HG02840 (cell line): ENCODE measurements around the gene SPATA25.

Experiments
- ATAC-seq: cut with Tn5 transposase; IDR thresholded peaks from one replicate; pipeline ENCODE4 v1.9.1; 2021; ENCODE audit warnings: mild to moderate bottlenecking, moderate library complexity, moderate number of reproducible peaks; ENCODE audit not compliant: unreplicated experiment, low FRiP score

The SPATA25 gene

GRCh38 chr20:45842169-45842812 lies 45.1 kb downstream of the SPATA25 start:
- no peak for ATAC-seq

GRCh38 chr20:45841407-45842129 lies 45.9 kb downstream of the SPATA25 start:
- ATAC-seq: no peak

GRCh38 chr20:45840700-45841198 lies 46.7 kb downstream of the SPATA25 start:
- ATAC-seq: no peak

DNA sequence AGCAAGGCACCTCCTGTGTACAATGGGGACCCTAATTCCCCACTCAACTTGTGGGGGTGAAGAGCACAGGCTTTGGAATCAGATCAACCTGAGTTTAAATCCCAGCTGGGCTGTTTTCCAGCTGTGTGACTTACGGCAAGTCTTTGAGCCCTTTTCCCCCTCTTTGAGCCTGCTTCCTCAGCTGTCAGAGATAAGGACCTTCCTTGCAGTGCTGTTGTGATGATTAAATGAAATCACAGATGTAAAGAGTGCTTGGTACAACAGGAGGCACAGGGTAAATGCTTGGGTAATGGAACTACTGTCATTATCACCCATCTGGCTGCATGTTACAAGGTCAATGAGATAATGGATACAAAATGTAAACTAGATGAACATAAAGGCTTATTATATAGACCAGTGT lies 50.6 kb downstream of the SPATA25 start:
- no peak for ATAC-seq
